ENCODE data around the gene RIGI.
"Not testable (repeated sequence)": the region's sequence is repeated elsewhere in the genome, so short reads cannot be mapped to it uniquely, and the experiment has no call there.

Gene RIGI

DNA sequence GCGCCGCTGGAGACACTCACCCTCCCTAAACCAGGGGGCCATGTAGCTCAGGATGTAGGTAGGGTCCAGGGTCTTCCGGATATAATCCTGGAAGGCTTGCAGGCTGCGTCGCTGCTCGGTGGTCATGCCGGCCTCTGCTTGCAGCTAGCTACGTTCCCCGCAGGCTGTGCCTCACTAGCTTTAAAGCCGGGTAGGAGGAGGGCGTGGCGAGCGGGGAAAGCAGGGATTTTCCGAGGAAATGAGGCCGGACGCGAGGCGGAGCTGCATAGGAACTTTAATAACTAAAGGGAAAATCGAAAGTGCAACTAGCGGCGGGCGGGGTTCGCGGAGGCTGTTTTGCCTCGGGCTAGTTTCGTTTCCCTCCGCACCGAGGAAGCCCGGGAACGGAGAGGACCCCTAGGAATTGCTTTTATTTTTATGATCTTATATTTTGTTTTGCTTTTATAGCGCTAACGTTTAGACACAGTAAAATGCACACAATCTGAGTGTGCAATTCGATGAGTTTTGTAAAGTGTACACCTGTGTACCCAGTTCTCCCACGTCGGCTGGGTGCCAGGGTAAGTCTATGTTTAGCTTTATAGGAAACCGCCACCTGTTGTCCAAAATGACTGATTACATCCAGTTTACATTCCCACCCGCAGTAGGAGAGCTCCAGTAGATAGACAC lies at the start of gene RIGI:
TSS of gene RIGI (minus strand) at position 156 of the 666 bp plus-strand sequence. CDS start at position 126, 30 bp downstream.
- peak; percentile 73 for DNase-seq (ENCODE audit: low read depth)

DNA sequence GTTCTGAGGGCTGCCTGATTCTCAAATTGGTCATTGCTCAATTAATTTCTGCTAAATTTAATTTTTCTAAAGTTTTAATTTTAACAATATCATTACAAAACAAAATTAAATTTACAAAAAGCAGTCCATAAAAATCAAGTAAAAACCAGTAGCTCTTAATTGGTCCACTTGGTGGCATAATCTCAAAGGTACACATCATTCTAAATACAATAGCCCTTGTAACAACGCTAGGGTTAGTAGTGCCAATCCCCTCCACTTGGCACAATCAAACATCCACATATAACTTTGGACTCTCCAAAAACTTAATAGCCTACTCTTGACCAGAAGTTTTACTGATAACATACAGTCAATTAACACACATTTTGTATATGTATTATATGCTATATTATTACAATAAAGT lies 48.9 kb upstream of the RIGI start:
- DNase-seq (ENCODE audit: low read depth) = no peak

DNA sequence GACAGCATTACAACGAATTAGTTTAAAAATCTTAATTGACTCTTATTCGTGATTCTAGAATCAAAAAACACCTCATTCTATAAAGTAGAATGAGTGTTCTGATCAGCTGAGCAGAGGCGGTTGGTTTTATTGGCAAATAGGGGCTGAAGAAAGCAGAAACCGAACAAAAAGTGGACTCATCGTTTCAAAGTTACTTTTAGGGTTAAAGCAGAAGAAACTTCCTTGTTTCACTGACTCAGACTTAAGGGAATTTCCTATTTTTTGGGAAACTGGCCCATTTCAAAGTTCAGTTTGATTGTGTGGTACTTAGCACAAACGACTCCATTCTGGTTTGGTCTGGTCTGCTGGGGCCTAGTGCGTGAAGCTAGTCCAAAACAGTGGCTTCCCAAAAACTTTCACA lies 47.8 kb upstream of the RIGI start:
- no peak for DNase-seq (ENCODE audit: low read depth)

DNA sequence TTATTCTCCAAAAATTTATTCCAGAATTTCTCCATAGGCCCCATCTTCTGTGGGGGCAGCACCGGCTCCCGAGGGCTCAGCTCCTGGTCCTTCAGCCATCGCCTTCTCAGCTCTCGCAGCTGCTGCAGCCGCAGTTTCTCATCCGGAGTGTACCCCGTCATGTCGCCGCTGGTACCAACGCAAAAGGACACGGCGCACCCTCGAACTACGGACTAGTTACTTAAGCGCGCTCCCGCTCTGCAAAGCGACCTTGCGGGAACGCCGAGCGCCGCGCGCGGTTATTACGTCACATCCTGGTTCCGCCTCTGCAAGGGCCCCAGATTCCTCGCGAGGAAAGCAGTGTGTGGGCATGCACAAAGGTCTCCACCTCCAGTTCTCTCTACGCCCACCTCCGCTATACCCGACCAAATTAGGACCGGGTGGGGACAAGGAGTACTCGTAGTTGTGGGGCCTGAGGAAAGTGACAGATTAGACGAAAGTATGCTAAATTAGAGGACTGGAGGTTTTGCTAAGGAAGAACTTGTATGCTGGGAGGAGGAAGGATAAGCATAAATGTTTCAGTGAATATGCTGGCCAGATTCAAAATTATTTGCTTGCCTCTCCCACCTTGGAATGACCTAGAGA lies 47.0 kb upstream of the RIGI start, which contains the start of gene NDUFB6:
TSS of gene NDUFB6 (minus strand) at position 260 of the 624 bp plus-strand sequence. CDS start at position 161, 99 bp downstream.
- DNase-seq (ENCODE audit: low read depth) = peak; percentile 91

DNA sequence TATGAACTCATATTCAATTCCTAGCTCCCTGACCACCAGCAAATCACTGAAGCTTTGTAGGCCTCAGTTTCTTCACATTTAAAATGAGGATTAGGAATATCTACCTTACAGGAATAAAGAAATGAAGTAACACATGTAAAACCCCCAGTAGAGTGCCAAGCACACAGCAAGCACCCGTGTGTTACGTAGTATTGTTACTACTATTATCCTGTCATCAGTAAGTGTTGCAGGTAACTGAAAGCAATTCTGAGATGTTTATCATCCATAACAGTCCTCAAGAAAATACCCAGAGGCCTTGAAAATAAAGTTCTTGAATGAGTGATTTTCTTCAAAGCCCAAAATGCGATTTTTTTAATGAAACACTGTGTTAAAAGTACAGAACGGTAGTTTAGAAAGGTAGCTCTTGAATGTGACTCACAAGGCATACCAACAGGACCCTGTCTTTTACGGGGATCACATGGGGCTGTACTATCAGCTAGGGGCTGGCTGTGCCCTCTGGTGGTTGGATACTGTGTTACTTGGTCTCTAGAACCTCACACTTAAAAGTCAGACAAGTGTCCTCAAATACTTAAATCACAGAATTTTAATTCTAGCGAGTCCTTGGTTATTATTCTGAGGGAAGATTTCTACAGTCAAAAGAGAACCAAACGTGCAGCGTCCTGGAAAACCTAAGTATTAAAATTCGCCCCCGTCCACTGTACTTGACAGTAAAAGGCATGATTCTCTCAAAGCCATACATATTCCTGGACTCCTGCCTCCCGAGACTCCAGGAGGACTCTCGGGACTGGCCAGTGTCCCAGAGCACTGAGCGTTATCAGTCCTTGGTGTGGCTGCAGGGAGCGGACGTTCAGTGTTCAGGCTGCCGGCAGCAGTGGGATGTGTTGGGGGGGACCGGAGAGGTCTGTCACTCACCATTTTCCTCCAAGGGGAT lies 46.2 kb upstream of the RIGI start:
- DNase-seq (ENCODE audit: low read depth) = peak; percentile 57

DNA sequence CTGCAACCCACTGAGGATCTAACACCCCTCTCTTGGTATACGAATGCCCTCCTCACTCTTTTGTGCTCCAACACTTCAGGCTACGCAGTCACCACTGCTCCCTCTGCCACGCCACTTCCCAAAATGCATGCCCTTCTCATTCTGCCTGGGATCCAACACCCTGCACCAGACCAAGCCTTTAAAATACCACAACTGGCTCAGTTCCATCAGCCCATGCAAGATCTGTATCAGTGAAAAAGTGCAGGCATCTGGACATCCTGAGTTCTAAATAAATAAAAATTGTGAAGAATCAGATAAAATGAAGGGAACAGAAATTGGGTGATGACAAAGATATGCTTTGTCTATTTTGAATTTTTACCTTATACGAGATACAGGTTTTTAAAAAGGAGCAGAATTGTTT lies 44.3 kb upstream of the RIGI start:
- no peak for DNase-seq (ENCODE audit: low read depth)

DNA sequence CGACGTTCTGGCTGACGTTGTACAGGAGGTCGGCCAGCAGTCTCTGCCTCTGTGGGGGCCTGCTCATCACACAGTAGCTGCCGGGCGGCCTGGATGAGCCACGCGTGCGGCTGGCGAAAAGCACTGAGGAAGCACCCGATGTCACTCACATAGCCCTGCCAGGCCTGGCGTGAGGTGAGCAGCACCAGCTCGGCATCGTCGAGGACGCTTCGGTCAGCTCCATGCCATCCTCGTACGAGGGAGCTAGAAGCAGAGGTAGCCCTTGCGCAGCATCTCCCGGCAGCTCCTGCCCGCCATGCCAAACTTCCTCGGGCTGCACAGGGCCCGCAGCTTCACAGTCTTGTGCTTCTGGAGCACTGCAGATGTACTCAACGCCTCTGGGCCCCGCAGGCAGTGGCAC lies 40.8 kb upstream of the RIGI start:
- DNase-seq (ENCODE audit: low read depth) = no peak

DNA sequence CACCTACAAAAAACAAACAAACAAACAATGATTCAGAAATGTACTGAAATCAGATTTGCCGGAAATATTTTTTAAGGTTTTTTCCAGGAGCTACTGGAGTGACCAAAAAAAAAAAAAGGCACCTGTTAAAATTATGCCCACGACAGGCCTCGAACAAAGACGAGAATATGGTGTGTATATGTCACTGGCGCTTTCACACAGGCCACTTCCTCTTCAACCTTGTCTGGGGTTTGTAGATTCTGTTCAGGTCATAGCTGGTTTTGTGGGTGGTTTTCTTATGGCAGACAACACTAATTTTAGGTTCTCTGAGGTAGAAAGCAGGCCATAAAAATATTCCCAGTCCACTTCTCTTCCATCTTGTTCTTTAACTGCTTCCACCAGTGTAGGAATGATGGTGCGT lies 40.0 kb upstream of the RIGI start:
- no peak for DNase-seq (ENCODE audit: low read depth)

DNA sequence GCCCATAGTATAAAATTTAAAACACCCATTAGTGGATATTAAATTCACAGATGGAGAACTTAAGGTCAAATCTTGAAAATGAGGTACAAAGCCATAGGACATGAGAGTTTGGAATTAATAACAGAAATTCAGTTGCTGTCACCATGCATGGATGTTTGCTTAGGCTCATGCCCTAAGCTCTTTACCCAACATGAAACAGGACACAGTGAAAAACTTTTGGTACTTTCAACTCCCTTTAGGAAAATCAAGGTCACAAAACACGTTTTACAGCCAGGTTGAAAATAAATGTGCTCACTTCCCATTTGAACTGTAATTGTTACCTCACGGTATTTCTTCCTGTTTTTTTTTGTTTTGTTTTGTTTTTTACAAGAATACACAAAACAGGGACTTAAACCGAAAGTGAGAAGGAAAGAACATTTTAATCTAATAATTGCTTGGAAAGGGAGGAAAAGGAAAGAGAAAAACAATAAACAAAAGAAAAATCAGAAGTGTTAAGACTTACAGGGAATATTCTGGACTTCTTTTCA lies 32.5 kb upstream of the RIGI start:
- DNase-seq (ENCODE audit: low read depth) = no peak

DNA sequence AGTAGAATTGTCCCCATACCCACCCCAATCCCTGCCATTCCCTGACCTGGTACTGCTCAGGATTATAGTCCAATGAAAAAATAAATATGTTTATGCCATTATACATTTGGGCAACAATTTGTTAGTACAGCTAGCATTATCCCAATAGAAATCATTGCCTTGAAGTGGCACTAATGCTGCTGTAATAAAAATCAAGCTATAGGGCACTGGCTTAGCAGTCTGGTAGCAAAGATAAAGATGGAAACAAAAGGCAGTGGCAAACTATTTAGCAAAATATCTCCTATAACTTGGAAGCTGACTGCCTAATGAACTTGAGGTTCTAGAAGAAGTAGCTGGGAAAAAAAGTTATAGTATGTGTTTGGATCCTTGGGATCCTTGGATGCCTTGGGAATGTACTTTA lies 28.6 kb upstream of the RIGI start:
- no peak for DNase-seq (ENCODE audit: low read depth)

DNA sequence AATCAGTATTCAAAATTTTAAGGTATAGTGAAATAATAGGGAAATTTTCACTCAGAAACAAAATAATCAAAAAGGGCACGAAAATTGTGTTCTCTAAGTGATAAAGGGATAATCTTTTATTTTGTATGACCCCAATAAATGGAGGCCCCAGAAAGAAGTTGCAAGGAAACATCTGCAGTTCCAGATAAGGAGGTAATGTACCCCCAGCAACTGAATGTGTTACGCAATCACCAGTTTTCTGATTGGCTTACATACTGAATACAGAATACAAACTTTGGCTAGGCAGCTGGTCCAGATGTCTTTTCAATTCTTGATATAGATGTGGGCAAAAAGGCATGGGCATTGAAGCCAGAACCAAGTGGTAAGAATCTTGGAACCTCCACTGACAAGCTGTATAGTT lies 28.1 kb upstream of the RIGI start:
- DNase-seq (ENCODE audit: low read depth) = no peak

DNA sequence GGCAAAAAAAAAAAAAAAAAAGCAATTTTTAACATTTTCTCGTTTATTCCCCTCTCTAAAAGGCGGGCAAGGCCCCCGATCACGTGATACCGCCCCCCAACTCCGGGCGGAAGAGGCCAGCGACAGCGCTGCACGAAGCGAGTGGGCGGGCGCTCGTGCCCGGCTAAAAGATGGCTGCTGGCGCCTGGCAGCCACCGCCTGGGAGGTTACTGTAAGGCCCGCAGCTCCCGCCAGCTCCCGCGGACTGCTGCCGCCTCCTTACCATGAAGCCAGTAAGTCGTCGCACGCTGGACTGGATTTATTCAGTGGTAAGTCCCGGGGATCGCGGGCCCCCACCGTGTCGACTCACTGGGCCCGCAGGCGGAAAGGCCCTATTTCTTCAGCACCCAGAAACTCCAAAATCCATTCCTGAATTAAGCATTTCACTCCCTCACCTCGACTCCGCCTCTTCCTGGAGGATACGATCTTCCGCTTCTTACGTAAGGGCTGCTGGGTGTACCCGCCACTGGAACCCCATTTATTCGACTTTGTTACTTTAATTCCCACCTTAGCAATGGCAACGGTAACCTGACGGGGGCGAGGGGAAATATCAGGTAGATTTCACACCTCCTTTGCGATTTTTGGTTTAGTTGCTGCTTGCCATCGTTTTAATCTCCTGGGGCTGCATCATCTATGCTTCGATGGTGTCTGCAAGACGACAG lies 26.3 kb upstream of the RIGI start, which contains the start of the genes SMIM27 and TOPORS:
TSS of gene SMIM27 (plus strand) at position 156 of the 701 bp plus-strand sequence. CDS start at position 264, 108 bp downstream.
TSS of gene TOPORS (minus strand) at position 415 of the 701 bp plus-strand sequence. CDS start at position 265, 150 bp downstream.
- peak; percentile 86 for DNase-seq (ENCODE audit: low read depth)

DNA sequence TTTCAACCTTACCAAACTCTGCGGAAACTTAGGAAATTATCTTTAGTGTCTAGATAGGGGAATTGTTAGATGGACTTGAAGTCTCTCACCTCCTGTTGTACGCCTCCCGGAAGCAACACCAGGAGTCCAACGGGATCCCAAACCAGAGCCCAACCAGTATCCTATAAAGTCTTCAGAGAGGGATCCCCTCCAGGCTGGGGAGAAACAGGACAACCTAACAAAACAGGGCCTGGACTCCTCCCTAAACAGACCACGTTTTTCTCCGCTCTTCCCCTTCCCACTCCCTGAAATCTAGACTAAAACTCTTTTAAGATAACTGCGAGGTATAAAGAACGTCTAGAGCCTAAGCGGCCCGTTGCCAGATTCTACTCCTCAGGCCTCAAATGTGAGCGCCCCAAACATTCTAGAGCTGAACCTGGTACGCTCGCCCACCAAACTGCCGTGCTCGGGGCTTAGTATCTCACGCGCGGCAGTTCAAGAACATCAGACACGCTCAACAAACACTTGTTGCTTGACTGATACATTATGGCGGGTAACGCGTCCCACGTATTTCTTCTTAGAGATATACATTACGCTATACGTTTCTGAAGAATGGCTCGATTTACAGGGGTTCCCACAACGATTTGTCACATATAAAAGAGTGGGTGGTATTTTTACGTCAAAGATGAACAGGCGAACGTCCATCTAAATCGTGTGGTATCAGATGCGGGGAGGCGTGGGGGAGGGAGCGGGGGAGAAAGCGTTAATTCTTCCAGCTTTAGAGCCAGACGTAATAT lies 25.5 kb upstream of the RIGI start:
- DNase-seq (ENCODE audit: low read depth) = peak; percentile 13

DNA sequence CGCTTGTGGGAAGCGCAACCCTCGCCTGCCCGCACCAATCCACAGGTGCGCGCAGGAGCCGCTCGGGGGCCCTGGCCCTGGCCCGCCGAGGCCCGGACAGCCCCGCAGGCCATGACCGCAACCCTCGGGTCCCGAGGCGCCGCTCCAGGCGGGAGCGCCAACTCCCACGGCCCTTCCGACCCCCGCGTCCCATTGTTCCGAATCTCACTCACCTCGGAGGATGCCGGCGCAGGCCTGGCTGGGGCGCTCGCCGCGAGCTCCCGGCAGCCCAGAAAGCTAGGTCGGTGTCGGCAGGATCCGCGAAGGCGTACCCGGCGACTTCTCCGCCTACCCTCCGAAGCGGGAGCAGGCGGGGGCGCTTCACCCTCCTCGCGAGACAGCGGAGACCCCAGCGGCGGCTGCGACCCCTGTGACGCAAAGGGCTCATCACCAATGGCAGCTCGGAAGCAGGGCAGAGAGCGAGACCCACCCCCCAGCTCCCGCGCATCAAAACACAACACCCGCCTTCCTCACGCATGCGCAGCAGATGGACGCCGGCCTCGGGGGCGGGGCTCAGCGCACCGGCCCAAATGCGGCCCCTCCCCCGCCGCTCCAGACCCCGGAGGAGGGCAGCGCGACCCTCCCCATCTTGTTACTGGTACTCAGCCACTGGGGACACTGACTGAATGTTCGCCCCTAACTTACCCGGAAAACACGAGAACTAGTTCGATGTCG lies 24.7 kb upstream of the RIGI start:
- peak; percentile 91 for DNase-seq (ENCODE audit: low read depth)

DNA sequence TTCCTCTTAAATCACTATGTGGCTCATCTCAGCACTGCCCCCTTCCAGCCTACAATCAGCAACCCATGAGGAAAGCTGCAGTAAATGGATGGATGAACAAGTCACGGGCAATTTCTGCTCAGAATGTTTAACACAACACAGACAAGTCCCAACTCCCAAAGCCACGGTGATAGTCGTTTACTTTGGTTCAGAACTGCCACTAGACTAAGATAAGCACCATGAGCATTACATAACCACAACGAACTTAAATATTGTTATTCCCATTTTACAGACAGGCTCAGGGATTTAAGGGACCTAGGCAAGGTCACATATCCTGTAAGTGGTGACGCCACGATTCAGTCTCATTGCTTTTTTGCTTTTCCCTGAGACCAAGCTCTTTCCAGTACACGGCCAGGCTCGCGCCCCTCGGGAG lies 24.2 kb upstream of the RIGI start:
- no peak for DNase-seq (ENCODE audit: low read depth)

DNA sequence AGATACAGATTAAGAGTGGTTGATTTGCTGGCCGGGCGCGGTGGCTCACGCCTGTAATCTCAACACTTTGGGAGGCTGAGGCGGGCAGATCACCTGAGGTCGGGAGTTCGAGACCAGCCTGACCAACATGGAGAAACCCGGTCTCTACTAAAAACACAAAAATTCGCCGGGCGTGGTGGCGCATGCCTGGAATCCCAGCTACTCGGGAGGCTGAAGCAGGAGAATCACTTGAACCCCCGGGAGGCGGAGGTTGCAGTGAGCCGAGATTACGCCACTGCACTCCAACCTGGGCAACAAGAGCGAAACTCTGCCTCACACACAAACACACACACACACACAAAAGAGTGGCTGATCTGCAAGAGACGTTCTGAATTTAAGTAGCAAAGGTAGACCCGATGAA lies 22.2 kb upstream of the RIGI start:
- not testable (repeated sequence) for DNase-seq (ENCODE audit: low read depth)

DNA sequence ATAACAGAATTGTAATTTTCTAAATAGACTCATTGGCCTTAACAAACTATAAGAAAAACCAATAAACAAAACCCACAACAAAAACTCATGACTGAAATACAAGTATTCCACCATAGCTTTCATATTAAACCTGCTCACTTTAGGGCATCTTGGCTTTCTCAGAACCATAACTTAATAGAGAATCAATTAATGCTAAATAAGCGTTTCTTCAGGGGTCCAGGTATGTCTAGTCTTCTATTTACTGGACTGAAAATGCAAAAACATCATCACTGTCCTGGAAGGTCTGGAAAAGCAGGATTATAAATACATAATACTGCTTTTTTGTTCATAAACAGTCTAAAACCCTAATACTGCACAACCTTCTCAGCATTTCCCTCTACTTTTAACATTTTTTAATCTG lies 19.9 kb upstream of the RIGI start:
- DNase-seq (ENCODE audit: low read depth) = no peak

DNA sequence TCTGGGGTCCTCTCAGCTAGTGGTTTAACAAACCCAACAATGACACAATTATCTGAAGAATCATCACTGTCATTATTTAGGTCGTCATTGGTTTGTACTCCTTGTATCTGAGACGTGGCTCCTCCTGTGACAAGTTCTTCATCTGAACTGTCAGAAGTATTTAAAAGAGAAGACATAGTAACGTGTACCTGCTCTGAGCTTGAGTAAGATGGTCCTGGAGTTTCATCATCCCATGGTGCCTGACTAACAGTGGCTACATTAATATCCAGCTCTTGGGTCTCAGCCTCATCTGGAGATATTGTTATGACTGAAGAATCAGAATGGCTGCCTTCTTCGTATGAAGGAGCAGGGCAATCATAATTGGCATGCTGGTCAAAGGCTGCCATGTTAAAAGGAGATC lies 17.1 kb upstream of the RIGI start:
- no peak for DNase-seq (ENCODE audit: low read depth)

DNA sequence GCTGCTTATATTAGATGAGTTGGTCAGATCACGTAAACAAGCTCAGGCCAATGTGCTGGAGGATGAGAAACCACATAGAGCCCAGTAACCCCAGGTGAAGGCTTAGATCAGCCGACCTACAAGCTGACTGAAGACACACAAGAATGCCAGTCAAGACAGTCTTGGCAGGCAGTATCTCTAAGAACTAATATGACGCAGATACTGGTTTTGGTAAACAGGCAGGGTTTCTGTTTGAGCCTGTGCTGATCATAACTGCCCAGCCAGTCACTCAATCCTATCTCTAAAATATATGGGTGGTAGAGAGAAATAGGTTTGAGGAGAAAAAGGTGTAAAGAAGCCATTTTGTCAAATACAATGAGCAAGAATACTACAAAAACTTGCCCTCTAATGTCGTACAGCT lies 7.8 kb upstream of the RIGI start:
- no peak for DNase-seq (ENCODE audit: low read depth)

DNA sequence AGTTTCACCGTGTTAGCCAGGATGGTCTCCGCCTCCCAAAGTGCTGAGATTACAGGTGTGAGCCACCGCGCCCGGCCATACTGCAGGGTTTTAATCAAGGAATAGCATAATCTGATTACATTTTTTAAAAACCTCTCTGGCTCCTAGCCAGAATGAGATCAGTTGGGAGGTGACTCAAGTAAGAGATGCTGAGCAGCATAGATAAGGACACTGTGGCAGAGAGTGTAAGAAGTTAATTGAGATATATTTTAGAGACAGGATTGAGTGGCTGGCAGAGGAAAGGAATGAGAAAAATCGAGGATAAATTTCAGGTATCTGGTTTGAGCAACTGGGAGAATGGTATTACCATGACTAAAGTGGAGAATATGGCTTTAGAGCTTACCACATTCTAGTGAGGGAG lies 7.3 kb upstream of the RIGI start:
- no peak for DNase-seq (ENCODE audit: low read depth)
